Stimulated activated CD8-positive, alpha-beta memory T cell treated with anti-CD3 and anti-CD28 coated beads, Interleukin-7, amount 100 ng/mL, for 24 hours (primary cell): ENCODE results near the gene MMRN1.

Experiments
- DNase-seq: peaks from one replicate; pipeline ENCODE4 v3.0.0-alpha.2; 2020; ENCODE audit warnings: low read depth

MMRN1 gene

GRCh38 chr4:89914609-89915550 is 20.2 kb downstream of the MMRN1 start:
- no peak for DNase-seq

GRCh38 chr4:89915937-89916336 is 21.3 kb downstream of the MMRN1 start:
- no peak for DNase-seq

GRCh38 chr4:89922848-89923416 is 28.3 kb downstream of the MMRN1 start:
- DNase-seq = no peak

- no peak for DNase-seq
These were observed 34.2 kb downstream of the MMRN1 start for GRCh38 chr4:89928838-89929237.

GRCh38 chr4:89929425-89930159 is 34.9 kb downstream of the MMRN1 start:
- no peak for DNase-seq

- DNase-seq = no peak
These were observed 44.9 kb downstream of the MMRN1 start for GRCh38 chr4:89939546-89939945.

- DNase-seq = no peak
These were observed 45.3 kb downstream of the MMRN1 start for GRCh38 chr4:89939994-89940393.

GRCh38 chr4:89942811-89943210 is 48.2 kb downstream of the MMRN1 start:
- DNase-seq = no peak

- no peak for DNase-seq
These were observed 55.2 kb downstream of the MMRN1 start for GRCh38 chr4:89949782-89950387.

GRCh38 chr4:89952458-89952857 is 57.8 kb downstream of the MMRN1 start:
- no peak for DNase-seq

- no peak for DNase-seq
These were observed 60.4 kb downstream of the MMRN1 start for GRCh38 chr4:89954906-89955695.

GRCh38 chr4:89957046-89957926 is 62.6 kb downstream of the MMRN1 start:
- DNase-seq = no peak

GRCh38 chr4:89981789-89982334 is 87.2 kb downstream of the MMRN1 start:
- DNase-seq = no peak

- no peak for DNase-seq
These were observed 93.6 kb downstream of the MMRN1 start for GRCh38 chr4:89988268-89988667.

GRCh38 chr4:89992744-89993143 is 98.1 kb downstream of the MMRN1 start:
- no peak for DNase-seq

- no peak for DNase-seq
These were observed 99.7 kb downstream of the MMRN1 start for GRCh38 chr4:89994176-89994873.

- DNase-seq = no peak
These were observed 100.4 kb downstream of the MMRN1 start for GRCh38 chr4:89995006-89995405.

GRCh38 chr4:89995814-89996213 is 101.2 kb downstream of the MMRN1 start:
- no peak for DNase-seq

GRCh38 chr4:89997171-89997704 is 102.6 kb downstream of the MMRN1 start:
- no peak for DNase-seq
